Activated T-helper 2 cell treated with anti-CD3 and anti-CD28 coated beads, Interferon-gamma antibody, Interleukin-2, Interleukin-4, amounts not matched to agents 10 μg/mL and 5 μg/mL and 100 μg/mL, durations not matched to agents 14 hours and 24 hours and 36 hours (primary cell): ENCODE data around the gene LAPTM4A. TPM values are rescaled to one million over a fixed set of nuclear protein-coding genes. Genes with fewer than 3 reads are reported as not detected.

Source experiments
- DNase-seq: peaks from one replicate; pipeline ENCODE4 v3.0.0; 2021; ENCODE audit warnings: low spot score
- H3K27ac Mint-ChIP-seq: one replicate; pipeline ENCODE4 v1.8.0; 2021; ENCODE audit warnings: mixed read lengths
- H3K27me3 Mint-ChIP-seq: one replicate; pipeline ENCODE4 v1.8.0; 2021; ENCODE audit warnings: low read depth, mixed read lengths
- H3K36me3 Mint-ChIP-seq: one replicate; pipeline ENCODE4 v1.8.0; 2021; ENCODE audit warnings: low read depth, mixed read lengths
- H3K4me1 Mint-ChIP-seq: one replicate; pipeline ENCODE4 v1.8.0; 2021; ENCODE audit warnings: low read depth, mixed read lengths
- H3K4me3 Mint-ChIP-seq: one replicate; pipeline ENCODE4 v1.8.0; 2021; ENCODE audit warnings: low read depth, mild to moderate bottlenecking, moderate library complexity, mixed read lengths
- H3K9me3 Mint-ChIP-seq: one replicate; pipeline ENCODE4 v1.8.0; 2021; ENCODE audit warnings: mixed read lengths
- intact Hi-C: fragments of 100-400 bp; cut with micrococcal nuclease; formaldehyde crosslinking; loops from one replicate; pipeline ENCODE4 v1.15.1; 2023
- total RNA-seq: library from RNA; stranded (reverse); gene quantifications from 2 replicates; pipeline ENCODE4 v1.2.3, GENCODE V29; 2022

LAPTM4A gene
- total RNA-seq, 1 donor from 2014 or later = 27.3 TPM

DNA sequence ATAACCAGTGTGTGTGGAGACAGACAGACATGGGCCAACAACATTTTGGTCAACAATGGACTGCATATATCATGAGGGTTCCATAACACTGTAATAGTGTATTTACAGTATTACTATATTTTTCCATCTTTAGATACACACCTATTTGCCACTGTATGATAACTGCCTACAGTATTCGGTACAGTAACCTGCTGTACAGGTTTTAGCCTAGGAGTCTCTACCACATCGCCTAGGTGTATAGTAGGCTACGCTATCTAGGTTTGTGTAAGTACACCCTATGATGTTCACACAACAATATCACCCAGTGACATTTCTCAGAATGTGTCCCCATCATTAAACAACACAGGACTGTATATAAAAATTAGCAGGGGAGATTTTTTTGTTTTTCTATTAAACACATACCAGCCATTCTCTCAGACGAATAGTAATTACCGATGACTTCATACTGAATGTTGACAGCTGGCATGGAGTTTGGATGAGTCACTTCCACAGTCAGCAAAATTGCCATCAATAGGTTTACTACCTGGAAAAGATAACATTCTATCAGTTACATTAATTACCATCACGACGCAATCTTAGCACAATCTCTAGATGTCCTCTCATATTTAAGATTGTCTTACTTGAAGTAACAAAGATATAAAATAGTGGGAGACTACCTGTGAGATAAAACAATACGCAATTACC, 10.8 kb downstream of the LAPTM4A start:
- Mint-ChIP-seq H3K4me1 (peaks cover 15% of the 10 kb centered on the region), H3K4me3 (no peak overlapping the region), H3K27ac (no peak overlapping the region), H3K27me3 (no peaks in the 10 kb centered on the region), H3K9me3 (no peaks in the 10 kb centered on the region), H3K36me3 (peaks cover 36% of the 10 kb centered on the region)
- intact Hi-C loops = no loop called here
- DNase-seq = no peak

- Mint-ChIP-seq H3K9me3 (no peaks in the 10 kb centered on the region), H3K4me1 (peaks cover 15% of the 10 kb centered on the region), H3K27me3 (no peaks in the 10 kb centered on the region), H3K36me3 (peaks cover 53% of the 10 kb centered on the region), H3K27ac (no peak overlapping the region), H3K4me3 (no peak overlapping the region)
- DNase-seq = no peak
- intact Hi-C loops = no loop called here
These were observed 13.8 kb downstream of the LAPTM4A start for GRCh38 chr2:20037660-20038059.

GRCh38 chr2:20035955-20036666, 15.3 kb downstream of the LAPTM4A start:
- intact Hi-C loops = no loop called here
- DNase-seq = no peak
- H3K27me3 Mint-ChIP-seq = no peaks in the 10 kb centered on the region
- no peak overlapping the region for H3K27ac Mint-ChIP-seq
- H3K36me3 Mint-ChIP-seq = peaks cover 67% of the 10 kb centered on the region
- peaks cover 15% of the 10 kb centered on the region for H3K4me1 Mint-ChIP-seq
- H3K4me3 Mint-ChIP-seq = no peak overlapping the region
- H3K9me3 Mint-ChIP-seq = no peaks in the 10 kb centered on the region

DNA sequence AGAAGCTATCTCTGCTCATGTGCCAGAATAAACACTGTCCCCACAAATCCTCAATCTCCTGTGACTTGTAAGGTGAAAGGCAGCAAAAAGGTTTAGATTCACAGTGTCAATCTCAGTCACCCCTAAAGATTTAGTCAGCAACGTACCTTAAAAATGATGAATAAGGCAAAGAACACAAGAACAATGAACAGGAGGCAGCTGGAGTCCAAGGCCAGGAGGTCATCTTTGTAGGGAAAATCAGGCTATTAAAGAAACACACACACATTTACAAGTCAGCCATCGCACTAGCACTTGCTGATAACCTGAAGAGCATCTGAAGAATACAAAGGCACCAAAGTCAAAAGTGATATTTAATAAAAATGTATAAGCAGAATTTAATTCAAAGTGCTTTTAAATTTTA, 16.6 kb downstream of the LAPTM4A start:
- no peak for DNase-seq
- Mint-ChIP-seq H3K4me1 (peaks cover 12% of the 10 kb centered on the region), H3K27ac (no peak overlapping the region), H3K36me3 (peaks cover 70% of the 10 kb centered on the region), H3K4me3 (no peak overlapping the region), H3K27me3 (no peaks in the 10 kb centered on the region), H3K9me3 (no peaks in the 10 kb centered on the region)
- intact Hi-C loops = no loop called here

- Mint-ChIP-seq H3K27ac (no peak overlapping the region), H3K36me3 (peaks cover 76% of the 10 kb centered on the region), H3K27me3 (no peaks in the 10 kb centered on the region), H3K4me1 (peaks cover 12% of the 10 kb centered on the region), H3K4me3 (no peak overlapping the region), H3K9me3 (no peaks in the 10 kb centered on the region)
- intact Hi-C loops = no loop called here
- no peak for DNase-seq
These were observed 17.2 kb downstream of the LAPTM4A start for GRCh38 chr2:20034218-20034617.

DNA sequence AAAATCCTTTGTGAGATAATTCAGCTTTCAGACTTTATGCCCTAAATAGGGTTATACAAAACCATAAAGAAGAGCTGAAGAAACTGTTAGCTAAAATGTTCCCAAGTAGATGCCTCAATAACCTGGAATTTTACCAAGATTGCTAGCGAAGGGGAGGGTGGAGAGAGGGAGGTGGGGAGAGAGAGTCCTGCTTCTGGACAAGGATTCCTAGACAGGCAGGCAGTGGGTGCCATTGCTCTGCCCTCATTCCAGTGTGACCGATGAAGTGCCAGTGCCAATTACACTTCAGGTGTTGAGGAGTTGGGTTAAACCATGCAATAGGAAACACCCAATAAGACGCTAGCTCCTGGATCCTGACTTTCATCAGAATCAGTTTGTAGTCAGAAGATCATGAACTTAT, 18.1 kb downstream of the LAPTM4A start:
- Mint-ChIP-seq H3K36me3 (peaks cover 82% of the 10 kb centered on the region), H3K27me3 (no peaks in the 10 kb centered on the region), H3K4me1 (peaks cover 12% of the 10 kb centered on the region), H3K4me3 (no peak overlapping the region), H3K27ac (no peak overlapping the region), H3K9me3 (no peaks in the 10 kb centered on the region)
- DNase-seq = no peak
- intact Hi-C loops = no loop called here

DNA sequence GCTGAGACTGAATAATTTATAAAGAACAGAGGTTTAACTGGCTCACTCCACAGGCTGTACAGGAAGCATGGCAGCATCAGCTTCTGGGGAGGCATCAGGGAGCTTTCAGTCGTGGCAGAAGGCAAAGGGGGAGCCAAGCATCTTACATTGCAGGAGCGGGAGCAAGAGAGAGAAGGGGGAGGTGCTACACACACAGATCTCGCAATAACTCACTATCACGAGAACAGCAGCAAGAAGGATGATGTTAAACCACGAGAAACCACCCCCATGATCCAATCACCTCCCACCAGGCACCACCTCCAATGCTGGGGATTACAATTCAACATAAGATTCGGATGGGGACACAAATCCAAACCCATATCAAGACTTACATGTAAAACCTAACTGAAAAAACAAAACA, 21.2 kb downstream of the LAPTM4A start:
- Mint-ChIP-seq H3K9me3 (no peaks in the 10 kb centered on the region), H3K4me3 (no peak overlapping the region), H3K36me3 (peaks cover 57% of the 10 kb centered on the region), H3K27ac (no peak overlapping the region), H3K4me1 (no peaks in the 10 kb centered on the region), H3K27me3 (no peaks in the 10 kb centered on the region)
- DNase-seq = no peak
- intact Hi-C loops = no loop called here

DNA sequence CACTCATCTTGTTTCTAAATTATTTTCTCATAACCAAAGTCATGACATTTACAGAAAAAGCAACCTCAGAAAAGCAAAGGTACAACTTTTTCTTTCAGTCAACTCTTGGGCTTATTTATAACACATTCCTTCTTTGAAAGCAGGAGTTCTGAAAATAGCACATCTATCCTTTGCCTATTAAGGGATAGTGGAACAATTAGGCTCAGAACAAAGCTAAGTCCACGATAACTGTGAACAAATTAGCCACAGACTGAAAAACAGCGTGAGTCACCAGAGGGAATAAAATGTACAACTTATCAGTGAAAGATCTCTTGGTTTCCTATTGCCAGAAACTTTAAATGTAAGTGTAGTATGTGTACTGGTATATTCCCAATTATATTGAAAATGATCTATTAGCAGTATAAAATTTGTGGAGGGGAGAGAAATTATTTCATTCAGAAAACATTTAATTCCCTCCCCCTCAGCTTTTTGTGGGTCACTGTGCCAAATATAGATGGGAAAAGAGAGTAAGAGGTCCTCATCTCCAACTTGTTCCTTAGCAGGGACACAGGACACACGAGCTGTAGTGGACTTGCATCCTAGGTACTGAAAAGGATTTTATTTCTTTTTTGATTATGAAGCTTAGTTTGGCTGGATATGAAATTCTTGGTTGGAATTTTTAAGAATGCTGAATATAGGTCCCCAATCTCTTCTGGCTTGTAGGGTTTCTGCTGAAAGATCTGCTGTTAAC, 23.6 kb downstream of the LAPTM4A start:
- H3K9me3 Mint-ChIP-seq = no peaks in the 10 kb centered on the region
- H3K27me3 Mint-ChIP-seq = no peaks in the 10 kb centered on the region
- DNase-seq = no peak
- no peak overlapping the region for H3K27ac Mint-ChIP-seq
- no peaks in the 10 kb centered on the region for H3K4me1 Mint-ChIP-seq
- intact Hi-C loops = no loop called here
- H3K36me3 Mint-ChIP-seq = peaks cover 45% of the 10 kb centered on the region
- H3K4me3 Mint-ChIP-seq = no peak overlapping the region

DNA sequence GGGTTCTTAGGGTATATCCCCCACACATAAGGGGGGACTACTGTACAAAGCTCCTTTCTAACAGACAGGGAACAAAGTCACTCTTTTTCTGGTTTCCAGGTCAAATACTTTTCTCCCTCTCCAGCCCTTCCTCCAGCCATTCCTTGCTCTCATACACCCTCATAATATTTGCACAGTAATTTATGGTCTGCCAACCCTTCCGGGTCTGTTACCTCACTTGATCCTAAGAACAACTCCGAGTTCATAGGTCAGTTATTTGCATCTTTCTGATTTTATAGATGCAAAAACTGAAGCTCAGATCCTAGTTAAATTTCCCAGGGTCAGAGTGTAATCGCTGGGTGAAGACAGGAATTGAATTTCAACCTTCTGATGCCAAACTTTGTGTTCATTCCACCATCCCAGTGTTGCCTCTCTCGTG, 24.2 kb downstream of the LAPTM4A start:
- H3K27ac Mint-ChIP-seq = no peak overlapping the region
- H3K4me1 Mint-ChIP-seq = no peaks in the 10 kb centered on the region
- H3K36me3 Mint-ChIP-seq = peaks cover 39% of the 10 kb centered on the region
- no peaks in the 10 kb centered on the region for H3K27me3 Mint-ChIP-seq
- DNase-seq = no peak
- peaks cover under 1% of the 10 kb centered on the region for H3K9me3 Mint-ChIP-seq
- intact Hi-C loops = no loop called here
- no peak overlapping the region for H3K4me3 Mint-ChIP-seq

GRCh38 chr2:20025065-20025786, 26.2 kb downstream of the LAPTM4A start:
- intact Hi-C loops = no loop called here
- DNase-seq = no peak
- Mint-ChIP-seq H3K9me3 (peaks cover 15% of the 10 kb centered on the region), H3K4me3 (no peak overlapping the region), H3K27ac (no peak overlapping the region), H3K27me3 (no peaks in the 10 kb centered on the region), H3K4me1 (no peaks in the 10 kb centered on the region), H3K36me3 (peaks cover 29% of the 10 kb centered on the region)

GRCh38 chr2:20023688-20024087, 27.7 kb downstream of the LAPTM4A start:
- no peaks in the 10 kb centered on the region for H3K4me1 Mint-ChIP-seq
- H3K27ac Mint-ChIP-seq = no peak overlapping the region
- peaks cover 13% of the 10 kb centered on the region for H3K36me3 Mint-ChIP-seq
- intact Hi-C loops = no loop called here
- H3K4me3 Mint-ChIP-seq = no peak overlapping the region
- no peaks in the 10 kb centered on the region for H3K27me3 Mint-ChIP-seq
- peaks cover 22% of the 10 kb centered on the region for H3K9me3 Mint-ChIP-seq
- DNase-seq = no peak

GRCh38 chr2:20021405-20022009, 29.9 kb downstream of the LAPTM4A start:
- no peaks in the 10 kb centered on the region for H3K4me1 Mint-ChIP-seq
- DNase-seq = no peak
- intact Hi-C loops = no loop called here
- peaks cover 7% of the 10 kb centered on the region for H3K36me3 Mint-ChIP-seq
- H3K9me3 Mint-ChIP-seq = peaks cover 22% of the 10 kb centered on the region
- H3K27me3 Mint-ChIP-seq = no peaks in the 10 kb centered on the region
- no peak overlapping the region for H3K4me3 Mint-ChIP-seq
- no peak overlapping the region for H3K27ac Mint-ChIP-seq
